Neuronal stem cell (in vitro differentiated cells): ENCODE measurements around the gene CEACAM1.

Source experiments
- DNase-seq: peaks from one replicate; pipeline ENCODE4 v3.0.0-alpha.2; 2013; ENCODE audit warnings: low spot score
- H2AFZ ChIP-seq: one replicate; pipeline ENCODE4 v1.6.1; 2013; ENCODE audit warnings: mild to moderate bottlenecking, low read length, inconsistent platforms
- H2AK5ac ChIP-seq: 2 replicates; pipeline ENCODE4 v1.6.1; 2013; ENCODE audit warnings: low read depth, mild to moderate bottlenecking, inconsistent platforms, low read length, moderate library complexity, mixed read lengths
- H2BK120ac ChIP-seq: 2 replicates; pipeline ENCODE4 v1.6.1; 2013; ENCODE audit warnings: low read depth, mild to moderate bottlenecking, inconsistent platforms, low read length, moderate library complexity, mixed read lengths
- H2BK12ac ChIP-seq: one replicate; pipeline ENCODE4 v1.6.1; 2013; ENCODE audit warnings: low read length, inconsistent platforms
- H2BK15ac ChIP-seq: 2 replicates; pipeline ENCODE4 v1.6.1; 2013; ENCODE audit warnings: mild to moderate bottlenecking, low read length, inconsistent platforms, mixed read lengths
- H2BK5ac ChIP-seq: one replicate; pipeline ENCODE4 v1.6.1; 2013; ENCODE audit warnings: inconsistent platforms, mild to moderate bottlenecking, low read length, moderate library complexity
- H3K14ac ChIP-seq: one replicate; pipeline ENCODE4 v1.6.1; 2013; ENCODE audit warnings: low read length, inconsistent platforms
- H3K18ac ChIP-seq: 2 replicates; pipeline ENCODE4 v1.6.1; 2013; ENCODE audit warnings: low read length, inconsistent platforms
- H3K23ac ChIP-seq: 2 replicates; pipeline ENCODE4 v1.6.1; 2013; ENCODE audit warnings: low read depth, mild to moderate bottlenecking, mixed read lengths, low read length, inconsistent platforms; ENCODE audit not compliant: poor library complexity
- H3K27ac ChIP-seq: replicated peaks from 3 replicates; pipeline ENCODE4 v1.5.1; 2013; ENCODE audit warnings: low read length, inconsistent platforms
- H3K27me3 ChIP-seq, 3 experiments: 2 replicates each; pipeline ENCODE4 v1.6.1; 2013; ENCODE audit warnings: low read length in 3 of 3, mild to moderate bottlenecking in 2 of 3, inconsistent platforms in 1 of 3, low read depth in 1 of 3, mixed read lengths in 1 of 3, moderate library complexity in 1 of 3; ENCODE audit not compliant: control insufficient read depth in 3 of 3, insufficient read depth in 3 of 3
- H3K36me3 ChIP-seq, 2 donors: replicated peaks in 1 of 2; 2 replicates each; pipeline ENCODE4 v1.6.1; 2013; ENCODE audit warnings: low read length in 2 of 2; ENCODE audit not compliant: control insufficient read depth in 2 of 2, insufficient read depth in 2 of 2
- H3K4ac ChIP-seq: 2 replicates; pipeline ENCODE4 v1.6.1; 2013; ENCODE audit warnings: inconsistent platforms, mild to moderate bottlenecking, low read length, moderate library complexity
- H3K4me1 ChIP-seq, 2 donors: 1 replicate in 1 of 2; 2 replicates in 1 of 2; pipeline ENCODE4 v1.6.1; 2013; ENCODE audit warnings: low read length in 2 of 2, low read depth in 1 of 2; ENCODE audit not compliant: control insufficient read depth in 2 of 2, insufficient read depth in 1 of 2
- H3K4me2 ChIP-seq: one replicate; pipeline ENCODE4 v1.6.1; 2013; ENCODE audit warnings: mild to moderate bottlenecking, low read length, inconsistent platforms; ENCODE audit not compliant: insufficient read depth, poor library complexity, severe bottlenecking
- H3K4me3 ChIP-seq, 2 donors: 2 replicates each; pipeline ENCODE4 v1.5.1; 2013; ENCODE audit warnings: low read length in 2 of 2, mild to moderate bottlenecking in 2 of 2, inconsistent platforms in 1 of 2, moderate library complexity in 1 of 2
- H3K79me1 ChIP-seq: one replicate; pipeline ENCODE4 v1.6.1; 2013; ENCODE audit warnings: low read depth, mild to moderate bottlenecking, inconsistent platforms, low read length, moderate library complexity
- H3K9ac ChIP-seq: one replicate; pipeline ENCODE4 v1.6.1; 2013; ENCODE audit warnings: mild to moderate bottlenecking, low read depth, low read length, inconsistent platforms; ENCODE audit not compliant: poor library complexity
- H3K9me3 ChIP-seq, 2 donors: replicated peaks in 1 of 2; 2 replicates each; pipeline versions ENCODE3 to v1.6.1; 2013; ENCODE audit warnings: low read length in 2 of 2, mild to moderate bottlenecking in 2 of 2, inconsistent platforms in 1 of 2, low read depth in 1 of 2, mixed read lengths in 1 of 2, moderate library complexity in 1 of 2; ENCODE audit not compliant: control insufficient read depth in 2 of 2, insufficient read depth in 1 of 2
- H4K8ac ChIP-seq: one replicate; pipeline ENCODE4 v1.6.1; 2013; ENCODE audit warnings: low read depth, mild to moderate bottlenecking, inconsistent platforms, low read length, moderate library complexity
- H4K91ac ChIP-seq: one replicate; pipeline ENCODE4 v1.6.1; 2013; ENCODE audit warnings: low read length, low read depth, mild to moderate bottlenecking, inconsistent platforms; ENCODE audit not compliant: poor library complexity
- WGBS, 2 donors: extraction: QIAGEN DNeasy Blood & Tissue Kit; methylation state at CpG; one replicate each; pipeline ENCODE4 v1.1.7; 2013; ENCODE audit warnings: missing lambda C conversion rate in 2 of 2, mixed read lengths in 1 of 2; ENCODE audit not compliant: insufficient read length in 2 of 2, insufficient replicate concordance in 1 of 2; ENCODE audit errors: extremely low coverage in 2 of 2; 5-methylcytosine and 5-hydroxymethylcytosine counted together

CEACAM1 gene

GRCh38 chr19:42472402-42473147, 55.7 kb downstream of the CEACAM1 start:
- no peak overlapping the region for H3K18ac ChIP-seq
- H3K79me1 ChIP-seq = no peaks in the 10 kb centered on the region
- no peak overlapping the region for H2BK120ac ChIP-seq
- H2AFZ ChIP-seq = no peak overlapping the region
- H3K27ac ChIP-seq = no peak overlapping the region
- no peak overlapping the region for H3K4me3 ChIP-seq
- no peak overlapping the region for H4K8ac ChIP-seq
- H3K9me3 ChIP-seq = no peaks in the 10 kb centered on the region
- no CpG with 5 or more reads among the region's 7 CpGs for WGBS, 2 donors
- no peak for DNase-seq
- H3K4ac ChIP-seq = no peak overlapping the region
- H3K4me1 ChIP-seq = peaks cover 6 to 10% of the 10 kb centered on the region in 2 donors
- no peak overlapping the region for H2BK12ac ChIP-seq
- H3K23ac ChIP-seq = no peak overlapping the region
- H4K91ac ChIP-seq = no peak overlapping the region
- no peaks in the 10 kb centered on the region for H3K36me3 ChIP-seq
- no peak overlapping the region for H3K14ac ChIP-seq
- H3K4me2 ChIP-seq = no peak overlapping the region
- no peak overlapping the region for H2AK5ac ChIP-seq
- H2BK5ac ChIP-seq = no peak overlapping the region
- H3K27me3 ChIP-seq = no peaks in the 10 kb centered on the region
- no peak overlapping the region for H3K9ac ChIP-seq
- H2BK15ac ChIP-seq = no peak overlapping the region

DNA sequence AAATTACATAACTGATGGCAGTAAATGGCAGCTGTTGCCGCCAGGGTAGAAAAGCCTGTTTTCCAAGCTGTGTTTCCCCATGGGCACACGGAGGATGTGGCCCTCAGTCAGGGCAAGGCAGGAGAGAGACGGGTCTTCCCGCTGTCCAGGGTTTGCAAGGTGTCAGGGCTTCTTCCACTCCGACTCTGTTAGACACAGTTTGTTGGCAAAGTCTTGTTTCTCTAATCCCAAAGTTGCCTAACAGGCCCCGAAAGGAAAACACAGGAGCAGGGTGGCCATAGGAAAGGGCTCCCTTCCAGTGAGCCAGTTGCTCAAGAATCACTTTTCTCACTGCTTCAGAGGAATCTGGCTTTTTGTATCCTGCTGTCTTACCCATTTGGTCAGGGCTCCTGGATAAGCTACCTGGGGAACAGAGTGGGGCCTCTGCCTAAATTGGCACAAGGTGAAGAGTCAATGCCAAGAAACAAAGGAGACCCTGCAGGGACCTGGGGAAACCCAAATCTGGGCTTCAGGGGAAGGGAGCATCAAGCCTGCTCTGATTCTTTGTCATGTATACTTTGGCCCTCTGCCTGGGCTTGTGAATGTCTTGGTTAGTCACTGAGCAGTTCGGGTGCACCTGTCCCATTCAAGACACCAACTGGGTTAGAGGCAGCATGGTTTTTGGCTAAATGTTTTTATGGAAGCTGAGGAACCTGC, 56.6 kb downstream of the CEACAM1 start:
- Histone ChIP-seq H2BK120ac (no peak overlapping the region), H3K79me1 (no peaks in the 10 kb centered on the region), H4K91ac (no peak overlapping the region), H3K23ac (no peak overlapping the region), H3K14ac (no peak overlapping the region), H3K9ac (no peak overlapping the region), H3K18ac (no peak overlapping the region), H2BK12ac (no peak overlapping the region), H2BK15ac (no peak overlapping the region), H2AFZ (no peak overlapping the region), H3K4me2 (no peak overlapping the region), H3K27me3 (no peaks in the 10 kb centered on the region), H3K4me3 (no peak overlapping the region), H3K27ac (no peak overlapping the region), H3K36me3 (no peaks in the 10 kb centered on the region), H3K4me1 (peaks cover 6 to 12% of the 10 kb centered on the region in 2 donors), H3K4ac (no peak overlapping the region), H2AK5ac (no peak overlapping the region), H4K8ac (no peak overlapping the region), H2BK5ac (no peak overlapping the region), H3K9me3 (no peaks in the 10 kb centered on the region)
- WGBS, 2 donors = no CpG with 5 or more reads among the region's 7 CpGs
- DNase-seq = no peak

GRCh38 chr19:42469311-42470235, 58.7 kb downstream of the CEACAM1 start:
- Histone ChIP-seq H4K91ac (no peak overlapping the region), H3K27ac (no peak overlapping the region), H2BK12ac (no peak overlapping the region), H2BK120ac (no peak overlapping the region), H3K9ac (no peak overlapping the region), H2AFZ (no peak overlapping the region), H3K4me2 (no peak overlapping the region), H3K4ac (no peak overlapping the region), H3K27me3 (no peaks in the 10 kb centered on the region), H3K23ac (no peak overlapping the region), H3K36me3 (no peaks in the 10 kb centered on the region), H2AK5ac (no peak overlapping the region), H2BK5ac (no peak overlapping the region), H3K9me3 (no peaks in the 10 kb centered on the region), H3K14ac (no peak overlapping the region), H3K18ac (no peak overlapping the region), H3K4me1 (peaks cover 5 to 11% of the 10 kb centered on the region in 2 donors), H2BK15ac (no peak overlapping the region), H3K4me3 (no peak overlapping the region), H4K8ac (no peak overlapping the region), H3K79me1 (no peaks in the 10 kb centered on the region)
- no CpG with 5 or more reads among the region's 8 CpGs for WGBS, 2 donors
- DNase-seq = no peak
